Activated T-cell treated with anti-CD3 and anti-CD28 coated beads, Interleukin-2, amount 50 U/mL, for 1 hour (primary cell): ENCODE results near the gene SLC9A6.
"Not testable (repeated sequence)": the region's sequence is repeated elsewhere in the genome, so short reads cannot be mapped to it uniquely, and the experiment has no call there.

Experiments used
- DNase-seq: peaks from one replicate; pipeline ENCODE4 v3.0.0-alpha.2; 2020

SLC9A6 gene

DNA sequence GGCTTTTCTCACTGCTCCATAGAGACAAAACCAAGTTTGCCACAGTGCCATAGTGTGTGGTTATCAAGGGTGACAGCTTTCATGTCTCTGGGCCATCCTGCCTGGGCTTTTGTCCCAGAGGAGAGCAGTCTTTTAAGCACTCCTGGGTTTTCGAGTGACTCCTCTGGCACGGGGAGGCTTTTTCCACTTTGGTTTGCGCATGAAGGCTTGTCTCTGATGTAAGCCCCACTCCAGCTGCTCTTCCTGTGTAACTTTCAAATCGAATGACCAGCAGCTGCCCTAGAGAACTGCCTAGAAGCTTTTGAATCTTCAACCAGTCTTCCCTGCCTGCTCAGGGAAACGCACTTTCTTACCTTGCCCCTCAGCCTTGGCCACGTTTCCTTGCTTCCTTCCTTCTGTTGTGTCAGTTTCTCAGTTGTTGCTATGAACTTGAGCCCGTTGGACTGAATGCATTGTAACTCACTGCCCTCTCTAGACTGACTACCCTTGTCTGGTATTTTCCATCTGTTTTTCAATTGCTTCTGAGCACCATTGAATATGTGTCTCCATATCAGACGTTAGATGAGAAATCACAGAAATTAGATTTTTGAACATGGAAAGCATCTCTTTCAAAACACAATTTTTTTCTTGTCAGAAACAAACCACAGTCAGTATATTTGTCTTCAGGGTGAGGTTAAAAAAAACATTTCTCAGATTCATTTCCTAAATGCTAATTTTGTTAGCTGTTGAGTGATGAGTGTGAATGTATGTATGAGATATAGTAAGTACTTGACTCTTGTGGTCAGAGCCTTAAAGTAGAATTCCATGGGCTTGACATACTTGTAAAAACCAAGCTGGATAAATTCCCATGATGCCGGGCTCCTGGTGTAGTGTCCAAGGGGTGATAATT is 45.3 kb downstream of the SLC9A6 start:
- no peak for DNase-seq

- no peak for DNase-seq
Measured at GRCh38 chrX:136031626-136032025, 46.4 kb downstream of the SLC9A6 start.

- DNase-seq, result no peak
Measured at GRCh38 chrX:136032370-136032769, 47.1 kb downstream of the SLC9A6 start.

GRCh38 chrX:136034668-136035067 is 49.4 kb downstream of the SLC9A6 start:
- DNase-seq, result no peak

- no peak for DNase-seq
Measured at GRCh38 chrX:136035663-136036062, 50.4 kb downstream of the SLC9A6 start.

GRCh38 chrX:136039485-136039884 is 54.2 kb downstream of the SLC9A6 start:
- DNase-seq, result no peak

GRCh38 chrX:136039968-136040367 is 54.7 kb downstream of the SLC9A6 start:
- DNase-seq, result no peak

- DNase-seq, result no peak
Measured at GRCh38 chrX:136041254-136041812, 56.1 kb downstream of the SLC9A6 start.

GRCh38 chrX:136045008-136045407 is 59.8 kb downstream of the SLC9A6 start:
- DNase-seq, result no peak

- no peak for DNase-seq
Measured at GRCh38 chrX:136046295-136047015, 61.2 kb downstream of the SLC9A6 start.

DNA sequence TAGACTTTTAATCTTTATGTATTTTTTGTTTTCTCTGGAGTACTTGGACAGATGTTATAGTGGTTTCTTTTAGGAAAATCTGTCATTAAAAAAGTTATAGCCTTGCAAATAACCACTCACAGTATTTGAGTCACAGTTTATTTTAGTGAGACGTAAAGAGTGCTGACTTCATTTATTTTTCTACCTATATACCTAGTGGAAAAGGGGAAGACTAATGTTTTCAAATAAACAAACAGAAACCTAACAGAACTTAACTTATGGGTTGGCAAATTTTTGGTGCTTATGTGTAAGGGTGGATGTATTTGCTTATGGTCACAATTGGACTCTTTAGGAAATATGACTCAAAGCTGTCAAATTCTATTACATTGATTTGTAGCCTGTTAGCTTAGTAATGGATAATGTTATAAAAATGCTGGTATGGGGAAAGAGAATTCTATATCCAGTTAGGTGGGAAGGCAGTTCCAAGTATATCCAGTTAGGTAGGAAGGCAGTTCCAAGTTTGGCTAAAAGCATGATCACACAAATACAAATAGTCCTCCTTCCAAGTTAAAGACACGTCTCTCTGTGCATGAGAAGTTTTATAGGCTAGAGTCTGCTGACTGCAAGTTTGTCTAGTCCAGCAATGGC is 61.9 kb downstream of the SLC9A6 start:
- no peak for DNase-seq

DNA sequence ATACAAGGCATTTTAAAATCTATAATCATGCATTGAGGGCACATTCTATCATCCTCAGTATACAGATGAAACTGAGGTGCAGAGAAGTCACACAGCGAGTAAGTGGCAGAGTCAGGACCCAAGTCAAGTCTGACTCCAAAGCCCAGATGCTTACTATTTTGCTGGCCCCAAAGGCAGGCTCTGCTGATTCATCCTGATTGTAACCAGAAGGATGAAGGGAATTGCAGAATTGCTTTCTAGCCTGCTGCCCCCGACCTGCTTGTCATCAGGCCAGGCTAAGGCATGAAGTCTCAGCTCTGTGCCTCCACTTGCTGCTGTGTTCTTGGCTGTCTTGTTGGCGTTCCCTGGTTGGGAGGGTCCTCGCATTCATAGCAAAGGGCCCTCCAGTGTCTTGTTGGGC is 62.7 kb downstream of the SLC9A6 start:
- no peak for DNase-seq

DNA sequence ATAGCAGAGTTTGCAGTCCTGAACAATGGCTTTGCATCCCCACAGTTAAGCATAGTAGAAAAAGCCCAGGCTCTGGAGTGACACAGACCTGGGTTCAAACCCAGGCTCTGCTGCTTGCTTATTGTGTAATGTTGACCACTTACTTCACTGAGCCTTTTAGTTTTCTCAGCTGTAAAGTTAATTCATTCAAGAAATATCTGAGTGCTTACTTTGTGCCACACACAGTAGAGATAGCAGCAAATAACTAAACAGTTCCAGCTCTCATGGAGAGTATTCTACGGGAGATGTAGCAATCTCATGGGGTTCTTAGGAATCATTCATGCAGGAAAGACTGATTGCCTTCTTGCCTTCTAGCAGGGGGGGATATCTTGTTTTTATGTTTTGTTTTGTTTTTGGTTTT is 63.2 kb downstream of the SLC9A6 start:
- no peak for DNase-seq

DNA sequence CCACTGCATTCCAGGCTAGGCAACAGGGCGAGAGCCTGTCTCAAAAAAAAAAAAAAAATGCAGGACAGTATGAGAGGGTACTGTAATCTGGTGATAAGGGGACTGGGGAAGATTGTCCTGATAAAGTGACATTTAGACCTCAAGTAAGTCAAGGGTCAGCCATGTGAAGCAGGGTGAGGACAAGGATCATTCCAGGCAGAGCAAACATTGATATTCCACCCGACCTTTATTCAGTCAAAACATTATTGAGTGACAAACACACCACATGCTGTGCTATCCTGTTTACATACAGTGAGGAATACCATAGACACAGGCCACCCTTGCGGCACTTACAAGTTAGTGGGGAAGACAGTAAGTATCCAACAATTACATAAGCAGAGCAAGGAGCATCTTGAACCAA is 64.4 kb downstream of the SLC9A6 start:
- DNase-seq, result no peak

GRCh38 chrX:136050875-136051274 is 65.6 kb downstream of the SLC9A6 start:
- DNase-seq, result not testable (repeated sequence)

- DNase-seq, result no peak
Measured at GRCh38 chrX:136051611-136052010, 66.4 kb downstream of the SLC9A6 start.

- no peak for DNase-seq
Measured at GRCh38 chrX:136055651-136056221, 70.5 kb downstream of the SLC9A6 start.

DNA sequence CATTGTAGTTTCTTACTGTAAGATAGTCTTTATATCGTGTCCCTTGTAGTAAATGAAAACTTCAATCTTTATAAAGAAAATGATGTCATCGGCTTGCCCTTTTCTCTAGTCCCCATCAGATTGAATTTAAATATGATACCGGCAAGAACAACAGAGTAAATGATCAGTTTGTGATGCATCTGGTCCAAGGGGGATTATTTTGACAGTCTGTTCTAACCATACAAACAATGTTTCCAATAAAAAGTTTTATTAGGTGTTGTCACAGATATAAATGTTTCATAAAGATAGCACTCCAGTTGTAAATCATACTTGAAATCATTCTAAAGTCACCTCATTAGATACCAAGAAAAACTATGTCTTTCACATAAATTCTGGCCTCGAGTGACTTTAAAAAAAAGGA is 72.3 kb downstream of the SLC9A6 start:
- DNase-seq, result no peak

DNA sequence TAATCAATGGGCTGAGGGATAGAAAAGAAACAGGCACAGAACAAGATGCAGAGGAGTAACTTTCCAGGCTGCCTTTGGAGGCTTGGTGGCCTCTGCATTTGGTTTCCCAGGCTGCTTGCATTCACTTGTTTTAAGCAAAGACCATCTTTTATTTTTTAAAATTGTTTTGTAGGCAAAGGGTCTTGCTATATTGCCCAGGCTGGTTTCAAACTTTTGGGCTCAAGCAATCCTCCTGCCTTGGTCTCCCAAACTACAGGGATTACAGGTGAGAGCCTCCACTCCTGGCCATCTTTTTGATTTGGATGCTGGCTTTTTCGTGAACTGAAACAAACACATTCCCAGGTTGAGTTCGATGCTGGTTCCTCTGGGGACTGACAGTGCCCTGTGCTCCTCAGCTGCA is 74.1 kb downstream of the SLC9A6 start:
- no peak for DNase-seq

DNA sequence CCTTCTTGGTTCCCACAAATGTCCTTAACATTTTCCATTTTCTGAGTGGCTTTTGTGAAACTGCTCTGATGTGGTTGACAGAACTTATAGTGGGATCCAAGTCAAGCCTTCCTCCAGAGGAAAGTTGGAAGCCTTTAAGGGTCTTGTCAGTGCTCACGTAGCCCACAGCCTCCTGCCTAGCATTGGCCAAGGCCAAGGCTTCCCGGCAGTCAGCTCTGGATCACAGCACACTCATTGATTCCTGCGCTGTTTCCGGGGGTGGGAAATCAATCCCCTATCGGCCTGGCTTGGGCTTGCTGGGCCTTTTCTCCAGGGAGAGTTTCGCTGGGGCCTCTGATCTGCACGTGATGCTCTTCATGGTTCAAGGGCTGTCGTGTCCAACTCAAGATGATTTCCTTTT is 76.1 kb downstream of the SLC9A6 start:
- DNase-seq, result no peak

DNA sequence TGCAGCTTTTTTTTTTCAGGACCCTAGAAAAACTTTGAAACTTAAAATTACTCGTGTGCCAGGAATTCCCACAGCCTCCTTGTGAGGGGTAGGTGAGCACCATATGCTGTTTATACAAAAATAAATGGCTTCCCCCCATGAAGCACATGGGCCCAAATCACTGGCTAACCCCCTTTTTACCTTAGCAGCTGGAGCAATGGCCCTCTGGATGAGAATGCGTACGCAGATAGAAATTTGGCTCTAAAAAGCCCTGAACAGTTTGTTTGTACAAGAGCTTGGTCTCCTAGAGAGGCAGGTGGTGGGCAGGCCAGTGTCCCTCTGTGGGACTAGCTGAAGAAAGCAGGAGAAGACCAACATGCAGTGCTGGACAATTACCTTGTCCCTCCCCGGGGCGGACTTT is 76.5 kb downstream of the SLC9A6 start:
- DNase-seq, result no peak

- no peak for DNase-seq
Measured at GRCh38 chrX:136063340-136064079, 78.3 kb downstream of the SLC9A6 start.
